ENCODE measurements around the gene PARD3B.

GRCh38 chr2:205002390-205002789 lies 457.1 kb downstream of the PARD3B start:
- TF ChIP-seq CTCF (IDR thresholded peaks at IDR 0.05; ENCODE audit: low read length) (no peak), EZH2phosphoT487 (IDR thresholded peaks at IDR 0.05; ENCODE audit: low read length) (no peak), EZH2 (optimal IDR thresholded peaks at IDR 0.05; ENCODE audit: low read depth, low read length) (no peak)

Measured in MM.1S (cell line).